ENCODE data around the gene ZFAND2B. TPM values are rescaled to one million over a fixed set of nuclear protein-coding genes. Genes with fewer than 3 reads are reported as not detected.

ZFAND2B gene
- total and polyA plus RNA-seq, 8 donors, result 26.3 to 41.8 (median 36.0) TPM

DNA sequence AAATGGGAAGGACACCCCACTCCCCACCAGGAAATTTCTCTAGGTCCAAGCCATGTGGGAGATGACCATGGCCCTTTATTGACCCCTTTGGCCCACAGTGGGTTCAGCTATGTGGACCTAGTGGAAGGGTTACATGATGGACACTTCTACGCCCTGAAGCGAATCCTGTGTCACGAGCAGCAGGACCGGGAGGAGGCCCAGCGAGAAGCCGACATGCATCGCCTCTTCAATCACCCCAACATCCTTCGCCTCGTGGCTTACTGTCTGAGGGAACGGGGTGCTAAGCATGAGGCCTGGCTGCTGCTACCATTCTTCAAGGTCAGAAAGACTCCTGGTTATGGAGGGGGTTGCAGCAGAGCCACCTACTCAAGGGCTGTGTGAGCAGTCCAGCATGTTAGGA lies 40.0 kb downstream of the ZFAND2B start:
- intact Hi-C loops (cut with DNase I), result no loop called here
- H3K4me1 ChIP-seq, result peaks cover 36 to 69% of the 10 kb centered on the region in 2 donors
- H3K27ac ChIP-seq, result peak overlapping the region in 1 of 2 donors; percentile 97
- DNase-seq (no peak), ATAC-seq (no peak)
- TF ChIP-seq, protein P1, sequence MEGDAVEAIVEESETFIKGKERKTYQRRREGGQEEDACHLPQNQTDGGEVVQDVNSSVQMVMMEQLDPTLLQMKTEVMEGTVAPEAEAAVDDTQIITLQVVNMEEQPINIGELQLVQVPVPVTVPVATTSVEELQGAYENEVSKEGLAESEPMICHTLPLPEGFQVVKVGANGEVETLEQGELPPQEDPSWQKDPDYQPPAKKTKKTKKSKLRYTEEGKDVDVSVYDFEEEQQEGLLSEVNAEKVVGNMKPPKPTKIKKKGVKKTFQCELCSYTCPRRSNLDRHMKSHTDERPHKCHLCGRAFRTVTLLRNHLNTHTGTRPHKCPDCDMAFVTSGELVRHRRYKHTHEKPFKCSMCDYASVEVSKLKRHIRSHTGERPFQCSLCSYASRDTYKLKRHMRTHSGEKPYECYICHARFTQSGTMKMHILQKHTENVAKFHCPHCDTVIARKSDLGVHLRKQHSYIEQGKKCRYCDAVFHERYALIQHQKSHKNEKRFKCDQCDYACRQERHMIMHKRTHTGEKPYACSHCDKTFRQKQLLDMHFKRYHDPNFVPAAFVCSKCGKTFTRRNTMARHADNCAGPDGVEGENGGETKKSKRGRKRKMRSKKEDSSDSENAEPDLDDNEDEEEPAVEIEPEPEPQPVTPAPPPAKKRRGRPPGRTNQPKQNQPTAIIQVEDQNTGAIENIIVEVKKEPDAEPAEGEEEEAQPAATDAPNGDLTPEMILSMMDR (IDR thresholded peaks at IDR 0.05), result no peak
- peak overlapping the region in 1 of 2 donors; percentile 81 for H3K4me3 ChIP-seq
- H3K27me3 ChIP-seq, result no peaks in the 10 kb centered on the region
- H3K9me3 ChIP-seq, result no peaks in the 10 kb centered on the region
- H3K36me3 ChIP-seq, result peaks cover 0 to 36% of the 10 kb centered on the region in 2 donors

DNA sequence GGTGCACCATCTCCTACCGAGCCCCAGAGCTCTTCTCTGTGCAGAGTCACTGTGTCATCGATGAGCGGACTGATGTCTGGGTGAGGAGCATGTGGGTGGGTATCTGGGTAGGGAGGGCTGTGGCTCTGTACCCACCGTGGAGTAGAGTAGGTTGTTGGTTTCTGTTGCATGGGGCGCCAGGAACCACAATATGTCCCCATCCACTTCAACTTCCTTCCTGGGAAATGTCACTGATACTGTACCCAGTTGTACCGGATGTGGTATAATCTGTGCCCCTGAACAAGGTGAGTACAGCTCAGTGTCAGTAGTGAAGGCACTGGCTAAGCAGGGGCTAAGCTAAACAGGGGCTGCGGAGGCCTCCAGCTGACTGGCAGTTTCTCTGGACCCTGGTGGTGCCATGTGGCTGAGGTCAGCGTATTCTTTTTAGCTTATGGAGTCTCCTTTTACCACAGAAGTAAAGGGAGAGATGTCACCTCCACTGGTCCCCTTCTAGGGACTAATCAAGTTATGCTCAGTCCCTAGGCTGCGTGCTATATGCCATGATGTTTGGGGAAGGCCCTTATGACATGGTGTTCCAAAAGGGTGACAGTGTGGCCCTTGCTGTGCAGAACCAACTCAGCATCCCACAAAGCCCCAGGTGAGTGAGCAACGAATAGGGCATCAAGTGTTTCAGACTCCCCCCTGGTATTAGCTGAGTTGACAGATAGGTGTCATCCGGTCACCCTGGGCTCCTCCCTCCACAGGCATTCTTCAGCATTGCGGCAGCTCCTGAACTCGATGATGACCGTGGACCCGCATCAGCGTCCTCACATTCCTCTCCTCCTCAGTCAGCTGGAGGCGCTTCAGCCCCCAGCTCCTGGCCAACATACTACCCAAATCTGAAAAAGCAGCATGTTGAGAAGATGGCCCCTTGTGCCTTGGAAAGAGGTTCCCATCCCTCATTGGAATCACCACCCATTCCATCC lies 41.4 kb downstream of the ZFAND2B start:
- Histone ChIP-seq H3K4me3 (peak overlapping the region in 1 of 2 donors; percentile 16), H3K27me3 (no peaks in the 10 kb centered on the region), H3K36me3 (peaks cover 0 to 36% of the 10 kb centered on the region in 2 donors), H3K4me1 (peaks cover 36 to 83% of the 10 kb centered on the region in 2 donors), H3K27ac (peak overlapping the region; percentile 92 to 97), H3K9me3 (no peaks in the 10 kb centered on the region)
- ATAC-seq (no peak), DNase-seq (no peak)
- TF ChIP-seq, protein P1 (IDR thresholded peaks at IDR 0.05), result no peak
- intact Hi-C loops (cut with DNase I), result no loop called here

DNA sequence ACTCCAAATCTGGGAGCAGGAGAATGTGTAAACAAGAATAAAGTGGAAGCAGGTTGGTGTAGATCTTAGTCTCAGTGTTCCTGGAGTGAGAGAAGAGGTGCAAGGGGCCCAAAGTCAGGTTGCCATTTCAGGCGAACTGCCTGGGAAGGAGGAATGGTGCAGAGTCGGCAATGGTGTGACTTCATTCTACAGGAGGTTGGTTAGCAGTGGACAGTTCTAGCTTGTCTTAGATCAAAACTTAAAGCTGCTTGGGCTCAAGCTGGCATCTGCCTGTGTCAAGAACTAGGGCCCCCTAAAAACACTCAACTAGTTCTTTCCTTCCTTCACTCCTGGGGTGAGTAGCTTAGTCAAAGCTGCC lies 42.2 kb downstream of the ZFAND2B start:
- Histone ChIP-seq H3K4me3 (peak overlapping the region in 1 of 2 donors; percentile 36), H3K36me3 (peaks cover 0 to 36% of the 10 kb centered on the region in 2 donors), H3K27ac (peak overlapping the region; percentile 92 to 97), H3K27me3 (no peaks in the 10 kb centered on the region), H3K9me3 (no peaks in the 10 kb centered on the region), H3K4me1 (peaks cover 36 to 84% of the 10 kb centered on the region in 2 donors)
- TF ChIP-seq, protein P1 (IDR thresholded peaks at IDR 0.05), result no peak
- intact Hi-C loops (cut with DNase I), result no loop called here
- ATAC-seq (no peak), DNase-seq (no peak)

DNA sequence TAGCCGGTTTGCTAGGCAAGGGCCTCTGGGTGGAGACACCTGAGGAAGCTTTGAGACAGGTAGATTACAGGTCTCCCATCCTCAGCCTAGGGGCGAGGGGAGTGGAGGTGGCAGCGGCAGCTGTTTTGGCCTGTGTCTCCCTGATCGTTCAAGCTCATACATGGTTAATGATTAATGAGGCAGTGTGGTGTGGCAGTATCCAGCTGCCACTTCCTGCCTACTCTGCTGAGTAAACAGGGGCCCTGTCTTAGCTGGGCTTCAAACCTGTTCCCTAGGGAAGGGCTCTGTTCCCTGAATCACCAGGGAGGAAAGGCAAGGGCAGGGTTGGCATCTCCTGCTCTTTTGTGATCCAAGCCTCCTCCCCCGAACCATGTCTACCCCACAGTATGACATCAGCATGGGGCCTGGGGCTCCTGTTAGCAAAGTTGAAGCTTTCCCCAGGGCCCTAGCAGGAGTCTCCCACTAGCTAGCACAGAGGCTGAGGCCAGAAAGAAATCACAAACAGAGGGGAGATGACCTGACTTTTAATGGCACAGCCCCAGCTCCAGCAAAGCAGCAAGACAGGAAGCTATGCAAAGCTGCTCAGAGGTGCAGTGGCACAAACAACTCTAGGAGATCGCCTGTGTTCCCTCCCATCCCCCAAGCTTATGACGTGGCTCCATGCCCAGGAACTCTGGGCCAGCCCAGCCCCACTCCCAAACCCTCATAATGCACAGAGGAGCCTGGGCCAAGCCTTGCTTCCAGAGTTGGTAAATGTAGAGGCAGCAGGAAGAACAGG lies 42.8 kb downstream of the ZFAND2B start:
- intact Hi-C loops (cut with DNase I), result no loop called here
- H3K27me3 ChIP-seq, result peaks cover 0 to 4% of the 10 kb centered on the region in 2 donors
- DNase-seq (peak; percentile 80 to 93 (median 86)), ATAC-seq (peak; percentile 62)
- no peaks in the 10 kb centered on the region for H3K9me3 ChIP-seq
- peak overlapping the region in 1 of 2 donors; percentile 36 for H3K4me3 ChIP-seq
- H3K4me1 ChIP-seq, result peaks cover 35 to 82% of the 10 kb centered on the region in 2 donors
- H3K36me3 ChIP-seq, result peaks cover 0 to 36% of the 10 kb centered on the region in 2 donors
- H3K27ac ChIP-seq, result peak overlapping the region; percentile 92 to 97
- TF ChIP-seq, protein P1 (IDR thresholded peaks at IDR 0.05), result no peak
